CD4-positive, alpha-beta T cell (primary cell): ENCODE data around the gene SH3BP5. TPM values are rescaled to one million over a fixed set of nuclear protein-coding genes. Genes with fewer than 3 reads are reported as not detected.

Experiments used
- ATAC-seq: fragments of 200-7000 bp; cut with Tn5 transposase; one replicate; pipeline ENCODE4 v1.10.0; 2022; ENCODE audit warnings: mild to moderate bottlenecking; ENCODE audit not compliant: poor library complexity
- CTCF ChIA-PET: fragments of 350-600 bp; sonication (Branson Sonifier 250); formaldehyde crosslinking; loops from one replicate; lab custom pipeline; 2021; ENCODE audit warnings: antibody characterized with exemption, inconsistent platforms; lab: Charles Lee
- POLR2A ChIA-PET: fragments of 350-600 bp; sonication (Branson Sonifier 250); formaldehyde crosslinking; loops from one replicate; lab custom pipeline; 2021; ENCODE audit warnings: antibody characterized with exemption, inconsistent platforms; lab: Charles Lee
- DNase-seq, 14 experiments: peaks; one replicate each; pipeline ENCODE4 v3.0.0-alpha.2; 2013 to 2020; ENCODE audit warnings: mixed read lengths in 2 of 14
- H3K27ac ChIP-seq, 2 donors: one replicate each; pipeline versions ENCODE4 v1.5.1 to v1.7.0; 2013; ENCODE audit warnings: low read length in 2 of 2, low read depth in 1 of 2, mild to moderate bottlenecking in 1 of 2
- H3K27me3 ChIP-seq, 2 experiments: 1 replicate in 1 of 2; 2 replicates in 1 of 2; pipeline versions ENCODE4 v1.6.1 to v1.7.0; 2013; ENCODE audit warnings: low read length in 2 of 2, control low read depth in 1 of 2, mild to moderate bottlenecking in 1 of 2, moderate library complexity in 1 of 2; ENCODE audit not compliant: insufficient read depth in 2 of 2, control insufficient read depth in 1 of 2
- H3K36me3 ChIP-seq: one replicate; pipeline ENCODE4 v1.6.1; 2013; ENCODE audit warnings: low read length, control low read depth; ENCODE audit not compliant: insufficient read depth
- H3K4me1 ChIP-seq: one replicate; pipeline ENCODE4 v1.6.1; 2013; ENCODE audit warnings: low read length, control low read depth; ENCODE audit not compliant: insufficient read depth
- H3K4me3 ChIP-seq: one replicate; pipeline ENCODE4 v1.5.1; 2013; ENCODE audit warnings: mild to moderate bottlenecking, low read length, moderate library complexity
- H3K9me3 ChIP-seq, 2 experiments: 1 replicate in 1 of 2; 2 replicates in 1 of 2; pipeline versions ENCODE4 v1.6.1 to v1.7.0; 2013; ENCODE audit warnings: low read length in 2 of 2, mild to moderate bottlenecking in 2 of 2, control low read depth in 1 of 2, moderate library complexity in 1 of 2; ENCODE audit not compliant: control insufficient read depth in 1 of 2, insufficient read depth in 1 of 2
- H3K27ac Mint-ChIP-seq: one replicate; pipeline ENCODE4 v1.8.0; 2020; ENCODE audit warnings: mixed read lengths
- H3K27me3 Mint-ChIP-seq: one replicate; pipeline ENCODE4 v1.8.0; 2021; ENCODE audit warnings: mixed read lengths
- H3K36me3 Mint-ChIP-seq: one replicate; pipeline ENCODE4 v1.8.0; 2021; ENCODE audit warnings: low read depth, mixed read lengths
- H3K4me1 Mint-ChIP-seq: one replicate; pipeline ENCODE4 v1.8.0; 2021; ENCODE audit warnings: low read depth, mixed read lengths
- H3K4me3 Mint-ChIP-seq: one replicate; pipeline ENCODE4 v1.8.0; 2020; ENCODE audit warnings: mild to moderate bottlenecking, mixed read lengths
- H3K9me3 Mint-ChIP-seq: one replicate; pipeline ENCODE4 v1.8.0; 2020; ENCODE audit warnings: mixed read lengths
- CTCF ChIP-seq: fragments of 200-600 bp; IDR thresholded peaks from one replicate; pipeline ENCODE4 v1.8.0; 2022; ENCODE audit warnings: antibody characterized with exemption, mild to moderate bottlenecking
- intact Hi-C, 2 experiments: fragments of 100-400 bp; cut with DNase I in 1 of 2; cut with micrococcal nuclease in 1 of 2; formaldehyde crosslinking; loops; one replicate each; pipeline versions ENCODE4 v1.15.1 to v1.9.0; 2023 to 2025; cut with DNase I, micrococcal nuclease
- total RNA-seq, 174 experiments: library from RNA in 2 of 174; stranded (reverse) in 2 of 174; gene quantifications; one replicate each; pipeline ENCODE4 v1.2.3 and lab custom pipeline; 2021 to 2026

Gene SH3BP5
- total RNA-seq, 2 experiments from 2014 or later, result 16.8 to 17.7 TPM

- POLR2A ChIA-PET, result interaction anchor here (0.8 to 2.7 kb wide), 23 partner anchors 8 to 289 kb away, joined by 3 to 20 read pairs (median 5); partner anchors contain the start of genes CAPN7 and SH3BP5
These were observed 64.9 kb downstream of the SH3BP5 start for GRCh38 chr3:15267502-15267901.

GRCh38 chr3:15266510-15267376, 65.6 kb downstream of the SH3BP5 start:
- no peaks in the 10 kb centered on the region for H3K9me3 ChIP-seq
- Mint-ChIP-seq H3K4me3 (no peak overlapping the region), H3K36me3 (peaks cover 35% of the 10 kb centered on the region), H3K27ac (peak overlapping the region; percentile 62), H3K27me3 (no peaks in the 10 kb centered on the region), H3K4me1 (peaks cover 74% of the 10 kb centered on the region), H3K9me3 (no peaks in the 10 kb centered on the region)
- CTCF ChIA-PET, result interaction anchor here (1.0 to 17.1 kb wide), 7 partner anchors 14 to 291 kb away, joined by 3 to 163 read pairs (median 7); partner anchors contain the start of gene SH3BP5
- intact Hi-C loops, result loop anchor here (5.0 kb wide), 2 partner anchors 59 to 164 kb away; partner anchors contain the start of gene CAPN7 (in 1 of the 2)
- TF ChIP-seq CTCF, result no peak
- H3K36me3 ChIP-seq, result peaks cover 39% of the 10 kb centered on the region
- no peak overlapping the region for H3K27ac ChIP-seq
- no peaks in the 10 kb centered on the region for H3K27me3 ChIP-seq
- ATAC-seq (no peak), DNase-seq (no peak)
- H3K4me1 ChIP-seq, result peaks cover 70% of the 10 kb centered on the region
- POLR2A ChIA-PET, result interaction anchor here (1.3 to 2.4 kb wide), 7 partner anchors 20 to 132 kb away, joined by 3 to 10 read pairs (median 6); partner anchors contain the start of gene SH3BP5
- no peak overlapping the region for H3K4me3 ChIP-seq

More at GRCh38 chr3:15267502-15267901, 64.9 kb downstream of the SH3BP5 start:
- H3K36me3 ChIP-seq, result peaks cover 35% of the 10 kb centered on the region
- TF ChIP-seq CTCF, result no peak
- ATAC-seq (no peak), DNase-seq (no peak)
- Mint-ChIP-seq H3K4me1 (peaks cover 82% of the 10 kb centered on the region), H3K9me3 (no peaks in the 10 kb centered on the region), H3K4me3 (no peak overlapping the region), H3K27ac (peak overlapping the region; percentile 75), H3K27me3 (no peaks in the 10 kb centered on the region), H3K36me3 (peaks cover 34% of the 10 kb centered on the region)
- no peaks in the 10 kb centered on the region for H3K27me3 ChIP-seq
- H3K9me3 ChIP-seq, result no peaks in the 10 kb centered on the region
- H3K4me3 ChIP-seq, result no peak overlapping the region
- H3K27ac ChIP-seq, result no peak overlapping the region
- intact Hi-C loops, result loop anchor here (5.0 kb wide), 2 partner anchors 60 to 165 kb away; partner anchors contain the start of gene CAPN7 (in 1 of the 2)
- H3K4me1 ChIP-seq, result peaks cover 76% of the 10 kb centered on the region
- CTCF ChIA-PET, result interaction anchor here (0.5 to 17.1 kb wide), 41 partner anchors 8 to 290 kb away, joined by 3 to 163 read pairs (median 5); partner anchors contain the start of genes CAPN7 and SH3BP5

- Histone ChIP-seq H3K4me3 (no peak overlapping the region), H3K4me1 (peaks cover 61% of the 10 kb centered on the region), H3K27me3 (no peaks in the 10 kb centered on the region), H3K27ac (peak overlapping the region in 1 of 2 donors; percentile 14), H3K9me3 (no peaks in the 10 kb centered on the region), H3K36me3 (peaks cover 48% of the 10 kb centered on the region)
- no peak for DNase-seq
- Mint-ChIP-seq H3K36me3 (peaks cover 40% of the 10 kb centered on the region), H3K27ac (peak overlapping the region; percentile 62), H3K4me3 (no peak overlapping the region), H3K27me3 (no peaks in the 10 kb centered on the region), H3K9me3 (no peaks in the 10 kb centered on the region), H3K4me1 (peaks cover 71% of the 10 kb centered on the region)
- intact Hi-C loops, result loop anchor here (5.0 kb wide), 2 partner anchors 59 to 164 kb away; partner anchors contain the start of gene CAPN7 (in 1 of the 2)
- ATAC-seq, result no peak
- no peak for TF ChIP-seq CTCF
- ChIA-PET POLR2A (interaction anchor here (0.6 to 2.4 kb wide), 5 partner anchors 67 to 133 kb away, joined by 3 to 10 read pairs (median 9); partner anchors contain the start of gene SH3BP5), CTCF (interaction anchor here (0.9 to 17.1 kb wide), 5 partner anchors 23 to 140 kb away, joined by 3 to 163 read pairs (median 3); partner anchors contain the start of genes CAPN7 and SH3BP5)
These were observed 66.5 kb downstream of the SH3BP5 start for GRCh38 chr3:15265655-15266509.
